GM19438 (cell line): Measurements from ENCODE around the gene PTPRD.

ENCODE experiments used
- ATAC-seq: cut with Tn5 transposase; IDR thresholded peaks from one replicate; pipeline ENCODE4 v1.9.1; 2021; ENCODE audit warnings: low read depth; ENCODE audit not compliant: unreplicated experiment

PTPRD gene

GRCh38 chr9:8362250-8362649, 2250.6 kb downstream of the PTPRD start:
- peak; percentile 84 for ATAC-seq

GRCh38 chr9:8361364-8361763, 2251.4 kb downstream of the PTPRD start:
- no peak for ATAC-seq

- ATAC-seq: no peak
Measured at GRCh38 chr9:8356406-8356805, 2256.4 kb downstream of the PTPRD start.

- no peak for ATAC-seq
Measured at GRCh38 chr9:8351436-8351835, 2261.4 kb downstream of the PTPRD start.

DNA sequence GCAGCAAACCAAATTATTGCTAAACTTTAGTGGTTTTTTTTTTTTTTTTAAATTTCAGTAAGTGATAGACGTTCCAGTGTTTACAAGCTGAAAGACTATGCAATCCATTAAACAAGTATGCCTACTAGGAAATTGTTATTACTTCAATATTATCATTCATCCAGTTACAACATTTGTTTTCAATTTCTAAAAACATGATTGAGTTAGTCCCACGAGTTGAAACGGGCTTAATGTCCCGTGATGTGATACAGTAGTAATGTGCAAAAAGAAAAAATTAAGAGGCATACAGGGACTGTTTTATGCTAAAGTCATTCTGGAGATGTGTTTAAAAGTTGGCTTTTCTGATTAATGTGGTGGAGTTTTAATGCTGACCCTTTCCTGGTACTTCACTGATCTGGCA, 2262.9 kb downstream of the PTPRD start:
- no peak for ATAC-seq

DNA sequence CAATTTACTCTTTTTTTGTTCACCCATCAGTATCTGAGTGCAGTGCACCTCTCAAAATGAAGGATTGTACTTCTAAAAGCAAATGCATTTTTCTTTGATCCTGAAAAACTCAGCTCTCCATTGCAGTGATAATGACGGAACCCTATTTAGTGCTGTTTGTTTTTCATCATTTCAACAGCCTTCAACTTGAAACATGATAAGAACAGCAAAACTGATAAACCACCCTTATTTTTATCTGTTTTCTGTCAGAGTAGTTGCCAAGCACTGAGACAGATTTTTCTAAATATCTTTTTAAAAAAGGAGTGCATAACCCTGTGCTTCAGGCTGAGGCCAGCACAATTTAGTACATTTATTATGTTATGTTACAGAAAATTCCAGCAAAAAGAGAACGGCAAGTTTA, 2263.4 kb downstream of the PTPRD start:
- no peak for ATAC-seq

GRCh38 chr9:8348756-8349155, 2264.0 kb downstream of the PTPRD start:
- no peak for ATAC-seq

- ATAC-seq: no peak
Measured at GRCh38 chr9:8346296-8346695, 2266.5 kb downstream of the PTPRD start.

- no peak for ATAC-seq
Measured at GRCh38 chr9:8338767-8339510, 2273.9 kb downstream of the PTPRD start.

GRCh38 chr9:8337834-8338766, 2274.7 kb downstream of the PTPRD start:
- no peak for ATAC-seq

DNA sequence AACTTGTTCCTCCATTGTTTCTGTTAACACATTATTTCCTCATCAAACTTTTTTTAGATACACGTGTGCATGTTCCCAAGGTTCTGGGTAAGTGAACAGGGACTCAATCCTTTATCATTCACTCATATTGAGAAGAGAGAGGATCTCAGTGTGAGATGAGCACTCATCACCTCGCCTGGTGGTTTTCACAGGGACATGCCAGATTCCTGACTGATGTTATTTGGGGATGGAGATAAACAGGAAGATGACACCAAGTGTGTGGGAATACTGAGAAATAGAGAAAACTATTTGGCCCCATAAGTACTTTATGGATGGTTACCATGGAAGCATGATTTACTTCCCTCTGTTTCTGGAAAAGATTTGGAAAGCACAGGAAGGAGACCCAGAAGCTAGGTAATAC, 2279.9 kb downstream of the PTPRD start:
- no peak for ATAC-seq

DNA sequence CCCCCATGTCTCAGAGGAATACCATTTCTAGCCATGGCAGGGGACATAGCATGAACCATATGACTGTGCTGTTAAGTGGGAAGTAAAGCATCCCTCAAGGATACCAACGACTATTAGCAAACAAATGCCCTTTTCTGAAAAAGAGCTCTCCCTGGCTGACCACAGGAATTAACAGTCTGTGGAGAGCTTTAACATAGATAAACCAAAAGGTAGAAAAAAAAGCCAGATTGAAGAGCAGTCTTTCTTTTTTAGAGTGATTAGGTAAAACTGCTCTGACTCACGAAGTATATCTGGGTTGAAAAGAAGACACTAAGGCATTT, 2280.5 kb downstream of the PTPRD start:
- ATAC-seq: no peak

DNA sequence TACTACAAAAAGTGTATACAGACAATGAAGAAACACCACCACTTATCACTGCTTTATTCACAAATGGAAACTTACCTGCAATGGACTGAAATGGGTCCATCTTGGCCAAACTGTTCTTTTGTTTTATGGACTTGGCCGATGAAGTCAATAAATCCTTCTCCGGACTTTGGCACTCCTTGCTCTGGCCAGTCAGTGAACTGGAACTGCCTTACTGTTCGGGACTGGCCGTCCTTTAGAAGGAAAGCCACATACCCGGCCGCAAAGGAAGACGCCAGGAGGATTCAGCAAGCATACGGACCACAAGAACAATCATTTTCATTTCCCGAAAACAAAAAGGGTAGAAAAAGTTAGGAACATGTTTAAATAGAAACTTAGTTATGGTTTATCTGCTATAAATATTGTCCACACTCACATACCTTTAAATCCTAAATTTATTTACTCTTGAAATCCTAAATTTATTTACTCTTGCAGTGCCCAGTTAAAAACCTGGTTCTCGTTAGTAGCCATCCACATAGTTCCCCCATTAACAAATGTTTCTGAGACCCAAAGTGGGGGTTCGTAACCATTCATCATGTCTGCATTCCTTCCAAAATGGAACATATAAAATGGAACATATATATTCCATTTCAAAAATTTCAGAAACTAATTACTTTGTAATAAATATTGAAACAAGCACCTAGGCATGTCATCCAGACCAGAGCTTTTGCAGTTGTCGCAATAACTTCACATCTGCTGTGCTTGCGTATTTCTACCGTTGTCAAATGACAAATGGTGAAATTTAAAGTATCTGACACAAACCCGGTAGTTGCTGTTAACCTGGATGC, 2281.1 kb downstream of the PTPRD start:
- no peak for ATAC-seq

- ATAC-seq: no peak
Measured at GRCh38 chr9:8329561-8330283, 2283.1 kb downstream of the PTPRD start.

- no peak for ATAC-seq
Measured at GRCh38 chr9:8315211-8315610, 2297.6 kb downstream of the PTPRD start.

DNA sequence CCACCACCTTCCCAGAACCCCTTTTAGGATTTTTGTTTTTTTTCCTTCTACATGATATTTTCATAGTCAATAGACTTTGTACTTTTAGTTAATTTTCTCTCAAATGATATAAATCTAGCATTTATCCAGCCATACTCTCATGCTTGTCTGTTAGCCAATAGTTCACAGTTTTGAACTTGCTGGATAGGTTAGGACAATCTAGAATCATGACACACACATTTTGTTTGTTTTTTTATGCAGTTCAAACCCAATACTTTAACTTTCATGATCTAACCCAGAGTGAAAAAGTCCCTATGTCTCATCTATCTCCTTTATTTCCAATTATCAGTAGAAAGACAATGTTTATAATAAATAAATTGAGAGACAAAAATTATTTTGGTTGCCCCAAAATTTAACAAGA, 2303.5 kb downstream of the PTPRD start:
- ATAC-seq: no peak

- ATAC-seq: no peak
Measured at GRCh38 chr9:8304720-8305119, 2308.1 kb downstream of the PTPRD start.

GRCh38 chr9:8301296-8301695, 2311.5 kb downstream of the PTPRD start:
- no peak for ATAC-seq

GRCh38 chr9:8297047-8297446, 2315.8 kb downstream of the PTPRD start:
- ATAC-seq: no peak

DNA sequence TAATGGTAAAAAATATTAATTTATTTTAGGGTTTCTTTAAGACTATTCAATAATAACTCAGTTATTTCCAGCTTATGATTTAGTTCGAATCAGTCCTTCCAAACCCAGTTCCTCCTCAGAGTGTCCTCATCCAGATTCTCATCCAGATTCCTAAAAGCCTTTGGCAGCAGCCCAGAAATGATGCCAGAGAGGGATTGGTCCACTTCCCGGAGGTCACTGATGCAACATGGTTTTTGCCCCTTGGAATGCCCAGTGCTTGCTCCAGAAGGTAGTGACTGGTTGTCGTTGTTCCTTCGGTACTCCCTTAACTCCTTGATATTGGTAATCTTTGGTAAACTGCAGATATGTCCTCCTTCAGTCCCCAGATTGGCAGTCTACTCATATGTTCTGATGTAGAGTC, 2320.1 kb downstream of the PTPRD start:
- ATAC-seq: no peak
